Stimulated activated CD8-positive, alpha-beta memory T cell treated with anti-CD3 and anti-CD28 coated beads, Interleukin-12 subunit alpha, Interleukin-12 subunit beta, amount 100 ng/mL, for 24 hours (primary cell): ENCODE results near the gene DEFB129.
"Not testable (repeated sequence)": the region's sequence is repeated elsewhere in the genome, so short reads cannot be mapped to it uniquely, and the experiment has no call there.

ENCODE experiments used
- DNase-seq: peaks from one replicate; pipeline ENCODE4 v3.0.0-alpha.2; 2020; ENCODE audit errors: extremely low read depth

Gene DEFB129

GRCh38 chr20:226958-227357 is at the start of gene DEFB129:
TSS of gene DEFB129 (plus strand) at chr20:227258. CDS start at chr20:227289, 31 bp downstream.
- no peak for DNase-seq

DNA sequence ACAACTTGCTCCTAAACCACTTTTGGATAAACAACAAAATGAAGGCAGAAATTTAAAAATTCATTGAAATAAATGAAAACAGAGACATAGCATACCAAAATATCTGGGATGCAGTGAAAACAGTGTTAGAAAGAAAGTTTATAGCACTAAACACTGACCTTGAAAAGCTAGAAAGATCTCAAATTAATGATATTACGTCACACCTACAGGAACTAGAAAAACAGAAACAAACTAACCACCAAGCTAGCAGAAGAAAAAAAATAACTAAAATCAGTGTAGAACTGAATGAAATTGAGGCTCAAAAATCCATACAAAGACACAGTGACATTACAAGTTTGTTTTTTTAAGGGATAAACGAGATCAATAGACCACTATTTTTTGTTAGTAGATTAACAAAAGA is 42.8 kb upstream of the DEFB129 start:
- DNase-seq, result no peak

GRCh38 chr20:187733-188132 is 39.3 kb upstream of the DEFB129 start:
- no peak for DNase-seq

GRCh38 chr20:189611-190010 is 37.4 kb upstream of the DEFB129 start, which contains the start of gene DEFB128:
TSS of gene DEFB128 (minus strand) at chr20:189711. CDS start at chr20:189623, 88 bp downstream.
- DNase-seq, result no peak

GRCh38 chr20:198225-198624 is 28.8 kb upstream of the DEFB129 start:
- DNase-seq, result no peak

- no peak for DNase-seq
These were observed 27.1 kb upstream of the DEFB129 start for GRCh38 chr20:199996-200395.

- not testable (repeated sequence) for DNase-seq
These were observed 23.4 kb upstream of the DEFB129 start for GRCh38 chr20:203630-204029.

DNA sequence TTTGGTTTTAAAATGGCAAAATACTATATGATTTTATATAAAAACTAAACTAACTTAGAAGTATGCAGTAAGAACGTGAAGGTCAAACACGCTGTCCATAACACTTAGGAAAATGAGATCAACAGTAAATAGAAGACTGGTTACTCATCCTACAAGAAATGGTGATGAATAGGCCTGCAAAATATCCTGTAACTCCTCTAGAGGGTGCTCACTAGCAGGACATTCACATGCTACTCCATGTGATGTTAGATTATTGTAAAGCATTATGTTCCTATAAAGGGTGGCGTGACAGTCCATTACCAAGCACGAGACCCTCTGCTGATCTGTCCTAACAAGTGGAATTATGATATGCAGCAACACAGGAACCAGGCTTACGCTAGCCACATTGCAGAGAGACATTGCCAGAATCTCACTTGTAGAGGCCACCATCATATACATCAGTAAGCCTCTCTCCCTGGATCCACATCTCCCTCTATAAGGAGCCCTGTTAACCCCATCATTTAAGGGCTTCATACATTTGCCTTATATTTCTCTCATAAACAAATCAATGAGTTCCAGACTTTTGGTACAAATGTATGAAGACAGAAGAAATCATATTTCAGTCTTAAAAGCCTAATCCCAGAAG is 18.0 kb upstream of the DEFB129 start:
- DNase-seq, result no peak

- DNase-seq, result no peak
These were observed 16.1 kb upstream of the DEFB129 start for GRCh38 chr20:210809-211502.

- no peak for DNase-seq
These were observed 12.7 kb upstream of the DEFB129 start for GRCh38 chr20:214383-214782.

DNA sequence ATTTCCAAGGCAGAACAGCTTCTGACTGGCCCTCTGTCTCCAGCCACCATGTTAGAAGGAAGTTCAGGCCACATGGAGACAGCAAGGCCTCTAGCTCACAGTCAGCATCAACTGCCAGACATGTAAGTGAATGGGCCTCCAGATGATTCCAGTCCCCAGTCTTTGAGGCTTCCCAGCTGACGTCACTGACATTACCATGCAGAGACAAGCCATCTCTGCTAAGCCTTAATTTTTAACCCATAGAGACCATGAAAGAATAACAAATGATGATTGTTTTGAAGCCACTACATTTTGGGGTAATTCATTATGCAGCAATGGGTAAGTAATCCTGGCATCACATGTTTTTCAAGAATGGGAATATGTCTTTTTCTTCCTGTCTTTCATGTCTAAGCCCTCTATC is 11.3 kb upstream of the DEFB129 start:
- DNase-seq, result no peak

DNA sequence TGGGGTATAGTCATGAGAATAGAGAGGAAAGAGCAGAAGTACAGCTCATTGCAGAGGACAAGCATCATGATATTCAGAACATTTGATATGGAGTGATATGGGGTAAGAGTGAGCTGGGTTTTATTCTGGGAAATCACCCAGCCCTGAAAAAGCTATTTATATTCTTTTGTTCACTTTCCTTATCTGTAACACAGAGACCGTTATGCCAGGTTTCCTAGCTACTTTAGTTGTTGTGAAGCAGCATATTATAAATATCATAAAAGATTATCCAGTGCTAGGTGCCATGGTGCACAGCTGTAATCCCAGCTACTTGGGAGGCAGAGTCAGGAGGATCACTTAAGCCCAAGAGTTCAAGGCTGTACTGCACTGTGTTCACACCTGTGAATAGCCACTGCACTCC is 9.8 kb upstream of the DEFB129 start:
- no peak for DNase-seq

DNA sequence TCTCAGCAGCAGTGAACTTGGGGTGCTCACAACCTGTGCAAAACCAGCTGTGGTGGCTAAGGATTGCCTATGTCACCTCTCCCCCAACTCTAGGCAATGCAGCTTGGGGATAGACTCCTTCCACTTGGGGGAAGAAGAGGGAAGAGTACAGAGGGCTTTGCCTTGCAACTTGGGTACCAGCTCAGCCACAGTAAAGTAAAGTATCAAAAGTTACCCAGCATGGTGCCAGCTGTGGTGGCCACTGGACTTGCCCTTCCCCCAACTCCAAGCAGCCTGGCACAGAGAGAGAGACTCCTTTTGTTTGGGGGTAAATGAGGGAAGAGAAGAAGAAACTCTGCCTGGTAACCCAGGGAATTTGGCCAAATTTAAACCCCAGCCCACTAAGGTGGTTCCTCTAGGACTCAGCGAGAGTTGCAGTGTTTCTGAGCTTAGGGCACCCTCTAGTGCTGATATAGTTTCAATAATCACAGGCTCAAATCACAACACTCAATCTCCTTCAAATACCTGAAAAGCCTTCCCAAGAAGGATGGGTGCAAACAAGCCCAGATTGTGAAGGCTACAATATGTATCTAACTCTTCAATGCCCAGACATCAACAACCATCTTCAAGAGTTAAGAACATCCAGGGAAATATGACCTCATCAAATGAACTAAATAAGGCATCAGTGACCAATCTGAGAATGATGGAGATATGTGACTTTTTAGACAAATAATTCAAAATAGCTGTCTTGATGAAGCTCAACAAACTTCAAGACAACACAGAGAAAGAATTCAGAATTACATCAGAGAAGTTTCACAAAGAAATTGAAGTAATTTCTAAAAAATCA is 7.6 kb upstream of the DEFB129 start:
- DNase-seq, result no peak

- DNase-seq, result no peak
These were observed 5.7 kb upstream of the DEFB129 start for GRCh38 chr20:221258-221830.

GRCh38 chr20:225879-226278 is 1.2 kb upstream of the DEFB129 start:
- DNase-seq, result not testable (repeated sequence)

DNA sequence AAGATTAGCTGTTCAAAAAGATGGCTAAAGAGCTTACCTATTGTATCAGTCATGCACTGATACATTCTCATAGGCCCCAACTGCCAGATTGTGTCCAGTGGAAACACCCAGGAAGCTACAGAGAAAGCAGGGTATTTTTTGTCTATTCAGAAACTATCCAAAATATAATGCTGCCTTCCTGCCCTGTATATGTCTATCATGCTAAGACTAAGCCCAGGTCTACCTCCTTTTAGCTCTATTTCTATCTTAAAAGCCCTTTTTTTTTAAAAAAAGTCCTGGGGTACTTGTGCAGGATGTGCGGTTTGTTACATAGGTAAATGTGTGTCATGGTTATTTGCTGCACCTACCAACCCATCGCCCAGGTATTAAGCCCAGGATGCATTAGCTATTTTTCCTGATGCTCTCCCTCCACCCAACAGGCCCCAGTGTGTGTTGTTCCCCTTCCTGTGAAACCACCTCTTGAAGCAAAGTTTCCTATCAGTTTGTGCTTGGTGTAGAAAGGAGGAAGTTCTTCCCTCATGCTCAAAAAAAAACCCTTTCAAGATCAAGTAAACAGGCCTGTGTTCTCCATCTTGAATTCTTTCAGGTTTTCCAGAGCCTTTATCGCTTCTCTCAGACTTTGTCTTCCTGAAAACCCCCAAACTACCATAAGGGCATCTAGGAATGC is 514 bp downstream of the DEFB129 start:
- DNase-seq, result no peak

DNA sequence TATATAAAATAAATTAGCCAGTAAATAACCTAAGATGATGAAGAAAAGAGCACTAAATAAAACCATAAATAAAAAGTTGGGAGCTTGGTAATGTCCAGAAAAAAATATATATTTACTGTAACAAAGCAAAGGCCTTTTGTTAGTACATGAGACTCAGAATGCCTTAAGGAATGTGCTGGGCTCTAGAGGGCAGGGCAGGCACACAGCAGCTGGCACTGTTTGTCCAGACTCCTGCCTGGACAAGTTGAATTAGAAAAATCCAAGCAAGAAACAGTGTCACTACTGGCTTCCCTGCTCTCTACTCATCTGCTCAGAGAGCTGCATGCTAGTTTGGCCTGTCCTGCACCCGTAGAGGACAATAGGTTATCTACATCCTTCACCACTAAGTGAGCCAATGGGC is 8.8 kb downstream of the DEFB129 start:
- DNase-seq, result no peak

DNA sequence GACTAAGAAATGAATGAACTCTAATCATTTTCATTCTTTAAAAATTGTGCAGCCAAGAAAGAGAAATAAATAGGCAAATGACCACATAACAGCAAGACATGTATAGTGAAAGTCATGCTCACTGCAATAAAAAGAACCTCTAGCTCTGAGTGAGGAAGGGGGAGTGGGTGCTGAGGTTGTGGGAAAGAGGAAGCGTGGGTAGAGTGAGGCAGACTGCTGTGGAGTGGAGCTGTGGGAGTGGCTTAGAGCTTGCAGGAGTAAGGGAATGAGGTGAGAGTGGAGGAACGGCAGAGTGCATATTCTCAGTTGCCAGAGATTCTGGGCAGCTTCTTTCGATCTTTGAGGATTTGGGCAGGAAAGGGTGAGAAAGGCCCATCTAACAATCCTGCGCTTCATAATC is 10.4 kb downstream of the DEFB129 start:
- peak; percentile 1 for DNase-seq

GRCh38 chr20:237929-238328 is 10.9 kb downstream of the DEFB129 start:
- DNase-seq, result no peak

DNA sequence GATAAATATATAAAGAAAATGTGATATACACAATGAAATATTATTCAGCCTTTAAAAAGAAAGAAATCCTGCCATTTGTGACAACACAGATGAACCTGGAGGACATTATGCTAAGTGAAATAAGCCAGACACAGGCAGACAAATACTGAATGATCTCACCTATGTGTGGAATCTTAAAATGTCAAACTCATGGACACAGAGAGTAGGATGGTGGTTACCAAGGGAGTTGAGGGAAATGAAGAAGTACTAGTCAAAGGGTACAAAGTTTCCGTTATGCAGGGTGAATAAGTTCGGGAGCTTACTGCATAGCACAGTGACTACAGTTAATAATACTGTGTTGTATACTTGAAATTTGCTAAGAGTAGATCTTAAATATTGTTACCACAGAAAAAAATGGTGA is 15.8 kb downstream of the DEFB129 start:
- no peak for DNase-seq

DNA sequence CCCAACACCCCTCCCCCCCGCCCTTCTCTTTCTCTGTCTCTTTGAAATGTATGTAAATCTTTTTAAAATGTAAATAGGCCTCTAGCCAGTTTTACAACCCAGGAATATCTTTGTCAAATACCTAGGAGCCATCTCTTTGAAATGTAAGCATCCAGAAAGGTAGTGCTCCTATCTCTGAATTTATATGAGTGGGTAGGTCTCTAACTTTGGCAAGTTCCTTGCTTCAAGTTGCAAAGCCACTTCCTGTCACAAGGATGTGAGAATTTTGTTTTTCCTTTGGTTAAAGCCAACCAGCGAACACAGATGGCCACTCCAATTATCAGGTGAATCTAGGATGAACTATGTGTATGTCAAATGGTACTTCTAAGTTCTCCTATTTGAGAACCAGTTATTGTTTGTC is 24.3 kb downstream of the DEFB129 start:
- DNase-seq, result no peak

- no peak for DNase-seq
These were observed 25.7 kb downstream of the DEFB129 start for GRCh38 chr20:252801-253200.
